Fibroblast of lung (primary cell): ENCODE data around the gene CDC42EP1. TPM values are rescaled to one million over a fixed set of nuclear protein-coding genes. Genes with fewer than 3 reads are reported as not detected.

Experiments used
- DNase-seq, 2 donors: peaks; one replicate each; pipeline versions ENCODE4 v3.0.0 to v3.0.0-alpha.2; 2010; ENCODE audit warnings: low read depth in 2 of 2
- H2AFZ ChIP-seq: 2 replicates; pipeline ENCODE4 v1.5.1; 2012; ENCODE audit warnings: low read length, control low read depth, inconsistent platforms
- H3K27ac ChIP-seq: 2 replicates; pipeline ENCODE4 v1.5.1; 2011; ENCODE audit warnings: low read length, control low read depth; ENCODE audit not compliant: insufficient read depth
- H3K27me3 ChIP-seq: 2 replicates; pipeline ENCODE4 v1.5.1; 2011; ENCODE audit warnings: mild to moderate bottlenecking, low read length; ENCODE audit not compliant: control insufficient read depth, insufficient read depth
- H3K36me3 ChIP-seq: 2 replicates; pipeline ENCODE4 v1.5.1; 2011; ENCODE audit warnings: low read length; ENCODE audit not compliant: control insufficient read depth, insufficient read depth
- H3K4me1 ChIP-seq: 2 replicates; pipeline ENCODE4 v1.5.1; 2011; ENCODE audit warnings: low read length; ENCODE audit not compliant: control insufficient read depth, insufficient read depth; ENCODE audit errors: extremely low read depth
- H3K4me2 ChIP-seq: 2 replicates; pipeline ENCODE4 v1.5.1; 2011; ENCODE audit warnings: low read length, control low read depth; ENCODE audit not compliant: insufficient read depth; ENCODE audit errors: extremely low read depth
- H3K4me3 ChIP-seq, 4 experiments: fragments of 200-600 bp in 1 of 4; sonication (generic) in 1 of 4; replicated peaks in 1 of 4; 2 replicates each; pipeline ENCODE4 v1.5.1; 2011 to 2016; ENCODE audit warnings: low read length in 4 of 4, low read depth in 3 of 4, mild to moderate bottlenecking in 3 of 4, control low read depth in 2 of 4, inconsistent platforms in 1 of 4, mixed read lengths in 1 of 4; ENCODE audit not compliant: insufficient read depth in 1 of 4; ENCODE audit errors: control extremely low read depth in 1 of 4
- H3K79me2 ChIP-seq: 2 replicates; pipeline ENCODE4 v1.5.1; 2012; ENCODE audit warnings: mild to moderate bottlenecking, low read length, inconsistent platforms; ENCODE audit not compliant: control insufficient read depth, insufficient read depth
- H3K9ac ChIP-seq: 2 replicates; pipeline ENCODE4 v1.5.1; 2011; ENCODE audit warnings: mild to moderate bottlenecking, low read length, control low read depth; ENCODE audit not compliant: insufficient read depth
- H3K9me3 ChIP-seq: 2 replicates; pipeline ENCODE4 v1.5.1; 2012; ENCODE audit warnings: low read depth, low read length; ENCODE audit not compliant: control insufficient read depth, insufficient read depth
- H4K20me1 ChIP-seq: 2 replicates; pipeline ENCODE4 v1.5.1; 2011; ENCODE audit warnings: low read length; ENCODE audit not compliant: control insufficient read depth, insufficient read depth; ENCODE audit errors: extremely low read depth
- EZH2 ChIP-seq: IDR thresholded peaks from 2 replicates; pipeline ENCODE4 v1.5.1; 2012; ENCODE audit warnings: low read length, control low read depth, mild to moderate bottlenecking; ENCODE audit errors: missing control alignments
- polyA plus RNA-seq, 2 donors: library from polyadenylated mRNA; depleted of rRNA in 1 of 2; stranded (reverse) in 1 of 2; unstranded in 1 of 2; fragments of >200 nt; gene quantifications; 2 replicates each; pipeline ENCODE4 v1.2.1, GENCODE V29; 2011 to 2012; ENCODE audit warnings: missing spikeins in 1 of 2
- total RNA-seq: library from RNA; depleted of rRNA; stranded (reverse); fragments of >200 nt; gene quantifications from 2 replicates; pipeline ENCODE4 v1.2.1, GENCODE V29; 2014
- TF ChIP-seq, protein P1 (sequence below), 2 donors: IDR thresholded peaks in 1 of 2; conservative IDR thresholded peaks in 1 of 2; 1 replicate in 1 of 2; 2 replicates in 1 of 2; pipeline ENCODE4 v1.5.1; 2011 to 2012; ENCODE audit warnings: low read length in 2 of 2, control low read depth in 1 of 2, inconsistent platforms in 1 of 2, low read depth in 1 of 2, mild to moderate bottlenecking in 1 of 2

CDC42EP1 gene
- total and polyA plus RNA-seq, 2 donors (not counting 1 experiment from before 2014, with no cell fraction given), result 10.4 to 17.2 TPM

DNA sequence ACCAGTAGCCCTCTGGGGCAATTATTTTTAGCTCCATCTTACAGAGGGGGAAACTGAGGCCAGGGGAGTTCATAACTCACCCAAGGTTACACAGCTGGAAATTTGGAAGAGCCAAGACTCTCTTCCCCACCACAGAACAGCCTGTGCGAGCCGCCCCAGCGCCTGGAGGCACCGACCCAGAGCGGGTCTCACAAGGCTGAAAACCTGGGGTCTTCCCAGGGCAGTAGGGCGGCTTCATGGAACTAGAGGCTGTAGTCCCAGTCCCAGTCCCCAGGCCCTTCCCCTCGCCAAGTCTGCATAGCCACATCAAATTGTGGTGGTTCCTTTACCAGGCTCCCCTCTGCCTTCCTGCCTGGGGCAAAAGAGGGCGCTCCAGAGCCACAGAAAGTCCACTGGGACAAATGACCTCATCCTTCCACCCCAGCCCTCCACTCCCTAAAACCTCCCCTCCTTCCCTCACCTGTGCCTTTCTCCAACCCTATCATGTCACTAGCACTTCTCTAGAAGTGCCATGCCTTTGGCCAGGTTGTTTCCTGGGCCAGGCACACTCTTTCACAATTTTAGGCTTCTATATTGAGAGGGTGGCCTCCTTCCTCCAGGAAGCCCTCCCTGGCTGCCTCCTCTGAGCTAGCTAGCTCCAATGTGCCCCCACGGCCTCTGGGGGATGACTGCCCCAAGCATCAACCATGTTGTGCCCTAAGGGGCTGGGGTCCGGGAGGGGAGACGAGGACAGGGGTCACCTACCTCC, 15.2 kb upstream of the CDC42EP1 start:
- Histone ChIP-seq H2AFZ (no peak overlapping the region), H4K20me1 (no peaks in the 10 kb centered on the region), H3K9me3 (no peaks in the 10 kb centered on the region), H3K27ac (peak overlapping the region; percentile 82), H3K4me2 (peak overlapping the region; percentile 39), H3K9ac (peak overlapping the region; percentile 57), H3K4me3 (peak overlapping the region in 1 of 4 experiments; percentile 45), H3K36me3 (no peaks in the 10 kb centered on the region), H3K27me3 (no peaks in the 10 kb centered on the region), H3K79me2 (no peaks in the 10 kb centered on the region), H3K4me1 (peaks cover 25% of the 10 kb centered on the region)
- peak; percentile 44 to 65 for DNase-seq
- TF ChIP-seq EZH2, result no peak
- TF ChIP-seq, protein P1, sequence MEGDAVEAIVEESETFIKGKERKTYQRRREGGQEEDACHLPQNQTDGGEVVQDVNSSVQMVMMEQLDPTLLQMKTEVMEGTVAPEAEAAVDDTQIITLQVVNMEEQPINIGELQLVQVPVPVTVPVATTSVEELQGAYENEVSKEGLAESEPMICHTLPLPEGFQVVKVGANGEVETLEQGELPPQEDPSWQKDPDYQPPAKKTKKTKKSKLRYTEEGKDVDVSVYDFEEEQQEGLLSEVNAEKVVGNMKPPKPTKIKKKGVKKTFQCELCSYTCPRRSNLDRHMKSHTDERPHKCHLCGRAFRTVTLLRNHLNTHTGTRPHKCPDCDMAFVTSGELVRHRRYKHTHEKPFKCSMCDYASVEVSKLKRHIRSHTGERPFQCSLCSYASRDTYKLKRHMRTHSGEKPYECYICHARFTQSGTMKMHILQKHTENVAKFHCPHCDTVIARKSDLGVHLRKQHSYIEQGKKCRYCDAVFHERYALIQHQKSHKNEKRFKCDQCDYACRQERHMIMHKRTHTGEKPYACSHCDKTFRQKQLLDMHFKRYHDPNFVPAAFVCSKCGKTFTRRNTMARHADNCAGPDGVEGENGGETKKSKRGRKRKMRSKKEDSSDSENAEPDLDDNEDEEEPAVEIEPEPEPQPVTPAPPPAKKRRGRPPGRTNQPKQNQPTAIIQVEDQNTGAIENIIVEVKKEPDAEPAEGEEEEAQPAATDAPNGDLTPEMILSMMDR (conservative IDR thresholded peaks at IDR 0.05 in 1 of 2, IDR thresholded peaks at IDR 0.05 in 1 of 2; ENCODE audit: low read depth in 1 of 2, low read length in 2 of 2), result peak; percentile 82 to 83

DNA sequence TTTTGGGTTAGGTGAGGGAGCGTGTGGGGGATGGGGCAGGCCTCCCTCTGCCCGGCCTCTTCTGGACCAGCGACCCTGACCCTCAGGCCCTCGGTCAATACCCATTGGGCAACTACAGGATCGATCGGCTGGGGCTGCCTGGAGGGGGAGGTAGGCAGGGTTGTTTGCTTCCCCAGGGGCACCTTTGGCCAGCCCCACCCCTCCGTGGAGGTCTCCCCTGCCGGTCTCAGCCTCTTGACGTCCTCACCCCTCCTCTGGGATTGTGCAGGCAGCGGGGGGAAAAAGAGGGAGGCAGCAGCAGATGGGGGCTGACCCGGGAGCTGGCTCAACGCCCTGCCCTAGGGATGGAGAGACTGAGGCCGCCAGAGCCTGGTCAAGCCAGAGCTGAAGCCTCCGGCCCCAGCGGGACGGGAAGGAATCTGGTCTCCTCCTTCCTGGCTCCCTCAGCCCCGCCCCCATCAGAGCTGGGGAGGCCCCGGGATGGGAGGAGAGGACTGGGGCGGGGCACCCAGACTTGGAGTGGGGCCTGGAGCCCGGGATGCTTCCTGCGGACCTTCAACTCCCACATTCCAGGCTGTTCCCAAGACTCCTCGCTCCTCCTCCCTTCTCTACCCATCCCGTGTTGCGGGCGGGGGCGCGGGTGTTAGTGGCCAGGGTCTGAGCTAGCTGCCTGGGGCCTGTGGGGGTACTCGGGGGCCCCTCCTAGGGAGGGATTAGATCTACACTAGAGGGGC, 14.4 kb upstream of the CDC42EP1 start:
- H3K9me3 ChIP-seq, result no peaks in the 10 kb centered on the region
- peaks cover 25% of the 10 kb centered on the region for H3K4me1 ChIP-seq
- no peaks in the 10 kb centered on the region for H4K20me1 ChIP-seq
- no peaks in the 10 kb centered on the region for H3K27me3 ChIP-seq
- H3K4me2 ChIP-seq, result peak overlapping the region; percentile 39
- peak; percentile 94 to 95 for DNase-seq
- H3K27ac ChIP-seq, result peak overlapping the region; percentile 82
- no peak for TF ChIP-seq EZH2
- TF ChIP-seq, protein P1 (conservative IDR thresholded peaks at IDR 0.05 in 1 of 2, IDR thresholded peaks at IDR 0.05 in 1 of 2; ENCODE audit: low read depth in 1 of 2, low read length in 2 of 2), result no peak
- H3K36me3 ChIP-seq, result no peaks in the 10 kb centered on the region
- H3K9ac ChIP-seq, result peak overlapping the region; percentile 57
- no peaks in the 10 kb centered on the region for H3K79me2 ChIP-seq
- H2AFZ ChIP-seq, result peak overlapping the region; percentile 3
- peak overlapping the region in 1 of 4 experiments; percentile 45 for H3K4me3 ChIP-seq
